ENCODE data around the gene CNOT10.

DNA sequence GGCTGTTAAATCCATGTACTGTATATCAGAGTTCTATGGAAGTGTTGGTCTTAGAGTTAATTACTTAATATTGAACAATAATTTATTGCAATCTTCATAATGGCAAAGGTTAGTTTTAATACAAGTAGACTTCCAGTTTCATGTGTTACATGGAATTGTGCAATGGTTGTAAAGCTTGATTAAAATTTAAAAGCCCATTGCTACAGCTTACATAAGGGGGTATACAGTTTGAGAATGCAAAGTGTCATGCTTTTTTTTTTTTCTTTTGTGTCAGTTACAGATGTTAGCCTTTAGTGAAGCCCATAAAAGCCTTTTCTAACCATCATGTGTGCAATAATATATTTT lies 22.0 kb downstream of the CNOT10 start:
- TF ChIP-seq, protein P1, sequence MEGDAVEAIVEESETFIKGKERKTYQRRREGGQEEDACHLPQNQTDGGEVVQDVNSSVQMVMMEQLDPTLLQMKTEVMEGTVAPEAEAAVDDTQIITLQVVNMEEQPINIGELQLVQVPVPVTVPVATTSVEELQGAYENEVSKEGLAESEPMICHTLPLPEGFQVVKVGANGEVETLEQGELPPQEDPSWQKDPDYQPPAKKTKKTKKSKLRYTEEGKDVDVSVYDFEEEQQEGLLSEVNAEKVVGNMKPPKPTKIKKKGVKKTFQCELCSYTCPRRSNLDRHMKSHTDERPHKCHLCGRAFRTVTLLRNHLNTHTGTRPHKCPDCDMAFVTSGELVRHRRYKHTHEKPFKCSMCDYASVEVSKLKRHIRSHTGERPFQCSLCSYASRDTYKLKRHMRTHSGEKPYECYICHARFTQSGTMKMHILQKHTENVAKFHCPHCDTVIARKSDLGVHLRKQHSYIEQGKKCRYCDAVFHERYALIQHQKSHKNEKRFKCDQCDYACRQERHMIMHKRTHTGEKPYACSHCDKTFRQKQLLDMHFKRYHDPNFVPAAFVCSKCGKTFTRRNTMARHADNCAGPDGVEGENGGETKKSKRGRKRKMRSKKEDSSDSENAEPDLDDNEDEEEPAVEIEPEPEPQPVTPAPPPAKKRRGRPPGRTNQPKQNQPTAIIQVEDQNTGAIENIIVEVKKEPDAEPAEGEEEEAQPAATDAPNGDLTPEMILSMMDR (IDR thresholded peaks at IDR 0.05): no peak
- TF ChIP-seq POLR2A (IDR thresholded peaks at IDR 0.05): no peak

All from esophagus squamous epithelium (tissue), 4 donors.